HG03469 (cell line): ENCODE results near the gene MERTK.
"Not testable (repeated sequence)": the region's sequence is repeated elsewhere in the genome, so short reads cannot be mapped to it uniquely, and the experiment has no call there.

ENCODE experiments used
- ATAC-seq: cut with Tn5 transposase; IDR thresholded peaks from one replicate; pipeline ENCODE4 v1.9.1; 2021; ENCODE audit warnings: mild to moderate bottlenecking, moderate library complexity, moderate number of reproducible peaks; ENCODE audit not compliant: unreplicated experiment

Gene MERTK

DNA sequence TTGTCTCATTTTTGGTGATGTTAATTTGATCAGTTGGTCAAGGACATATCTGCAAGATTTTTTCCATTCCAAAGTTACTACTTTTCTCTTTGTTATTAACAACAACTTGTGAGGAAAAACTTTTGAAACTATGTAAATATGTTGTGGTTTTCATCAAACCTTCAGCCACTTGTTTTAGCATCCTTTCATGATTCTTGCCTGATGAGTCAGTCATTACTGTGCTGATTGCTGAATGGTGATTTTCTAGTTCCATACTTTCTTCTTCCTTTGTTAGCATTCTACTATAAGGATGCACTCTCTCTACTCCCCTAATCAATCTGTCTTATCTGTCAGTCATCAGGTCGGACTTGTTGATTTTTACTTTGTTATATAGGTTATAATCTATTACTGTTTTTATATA, 167.6 kb downstream of the MERTK start:
- no peak for ATAC-seq

DNA sequence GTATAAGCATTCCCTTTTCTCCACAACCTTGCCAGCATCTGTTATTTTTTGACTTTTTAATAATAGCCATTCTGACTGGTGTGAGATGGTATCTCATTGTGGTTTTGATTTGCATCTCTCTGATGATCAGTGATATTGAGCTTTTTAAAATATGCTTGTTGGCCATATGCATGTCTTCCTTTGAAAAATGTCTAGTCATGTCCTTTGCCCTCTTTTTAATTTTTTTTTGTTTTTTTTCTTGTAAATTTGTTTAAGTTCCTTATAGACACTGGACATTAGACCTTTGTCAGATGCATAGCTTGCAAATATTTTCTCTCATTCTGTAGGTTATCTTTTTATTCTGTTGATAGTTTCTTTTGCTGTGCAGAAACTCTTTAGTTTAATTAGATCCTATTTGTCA, 171.4 kb downstream of the MERTK start:
- ATAC-seq = not testable (repeated sequence)

DNA sequence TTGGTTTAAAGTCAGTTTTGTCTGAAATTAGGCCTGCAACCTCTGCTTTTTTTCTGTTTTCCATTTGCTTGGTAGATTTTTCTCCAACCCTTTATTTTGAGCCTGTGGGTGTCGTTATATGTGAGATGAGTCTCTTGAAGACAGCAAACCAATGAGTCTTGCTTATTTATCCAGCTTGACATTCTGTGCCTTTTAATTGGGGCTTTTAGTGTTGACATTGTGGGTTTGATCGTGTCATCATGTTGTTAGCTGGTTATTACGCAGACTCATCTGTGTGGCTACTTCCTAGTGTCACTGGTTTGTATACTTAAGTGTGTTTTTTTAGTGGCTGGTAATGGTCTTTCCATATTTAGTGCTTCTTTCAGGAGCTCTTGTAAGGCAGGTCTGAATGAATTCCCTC, 175.5 kb downstream of the MERTK start:
- no peak for ATAC-seq

DNA sequence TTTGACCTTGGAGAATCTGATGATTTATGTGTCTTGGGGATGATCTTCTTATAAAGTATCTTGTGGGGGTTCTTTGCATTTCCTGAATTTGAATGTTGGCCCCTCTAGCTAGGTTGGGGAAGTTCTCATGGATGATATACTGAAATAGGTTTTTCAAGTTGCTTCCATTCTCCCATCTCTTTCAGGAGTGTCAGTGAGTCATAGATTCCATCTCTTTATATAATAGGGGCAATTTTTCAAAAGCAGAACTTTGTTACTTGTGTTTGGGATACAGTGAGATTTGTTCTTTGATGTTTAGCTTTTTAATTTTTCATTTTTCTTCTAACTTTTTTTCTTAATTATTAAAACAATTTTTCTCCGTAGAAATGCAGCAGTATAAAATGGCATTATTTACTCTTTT, 176.1 kb downstream of the MERTK start:
- ATAC-seq = no peak

DNA sequence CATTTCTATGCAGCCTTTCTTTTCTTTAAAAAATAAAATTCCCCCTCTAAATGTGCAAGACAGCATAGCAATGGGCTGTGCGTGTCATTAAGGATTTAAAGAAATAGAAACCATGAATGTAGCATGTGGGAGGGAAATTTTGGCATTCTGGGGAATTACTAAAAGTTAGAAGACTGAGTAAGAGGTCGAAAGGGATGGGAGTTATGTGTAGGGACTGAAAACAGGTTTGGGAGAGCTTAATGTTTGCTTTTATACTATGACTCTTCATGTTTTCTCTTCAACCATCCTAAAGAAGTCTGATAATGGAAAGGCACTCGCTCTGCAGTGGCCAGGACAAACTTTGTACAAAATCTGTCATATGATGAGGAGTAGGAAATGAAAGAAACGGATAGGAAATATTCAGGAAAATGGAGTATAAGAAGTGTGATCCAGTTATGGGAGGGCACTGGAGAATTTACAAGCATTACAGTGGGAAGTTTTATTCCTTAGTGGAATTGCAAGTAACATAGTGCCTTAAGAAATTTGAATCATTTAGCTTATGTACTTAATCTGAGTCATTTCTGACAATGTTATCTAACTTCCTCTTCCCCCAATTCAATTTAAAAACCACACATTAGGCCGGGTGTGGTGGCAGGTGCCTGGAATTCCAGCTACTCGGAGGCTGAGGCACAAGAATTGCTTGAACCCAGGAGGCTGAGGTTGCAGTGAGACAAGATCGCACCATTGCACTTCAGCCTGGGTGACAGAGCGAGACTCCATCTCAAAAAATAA, 177.3 kb downstream of the MERTK start:
- no peak for ATAC-seq

DNA sequence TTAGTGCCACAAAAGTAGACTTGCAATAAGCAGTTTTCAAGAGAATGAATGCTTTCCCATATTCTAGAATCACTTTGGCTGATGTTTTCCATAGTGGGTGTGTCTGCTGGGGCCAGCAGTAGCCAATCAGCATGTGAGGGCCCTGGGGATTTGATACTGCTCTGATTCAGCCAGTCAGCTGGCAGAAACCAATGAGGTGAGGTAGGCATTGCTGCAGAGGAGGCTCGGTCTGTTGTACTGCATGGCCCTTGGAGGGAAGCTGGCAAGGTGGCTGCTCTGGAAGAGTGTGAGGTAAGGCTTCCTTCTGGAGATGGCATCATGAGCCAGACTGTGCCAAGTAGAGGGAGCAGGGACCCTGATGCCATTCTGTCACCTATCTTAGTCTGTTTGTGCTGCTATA, 179.4 kb downstream of the MERTK start:
- no peak for ATAC-seq
